Measurements from ENCODE around the gene STAP2.
"Not testable (repeated sequence)": the region's sequence is repeated elsewhere in the genome, so short reads cannot be mapped to it uniquely, and the experiment has no call there.

Gene STAP2

DNA sequence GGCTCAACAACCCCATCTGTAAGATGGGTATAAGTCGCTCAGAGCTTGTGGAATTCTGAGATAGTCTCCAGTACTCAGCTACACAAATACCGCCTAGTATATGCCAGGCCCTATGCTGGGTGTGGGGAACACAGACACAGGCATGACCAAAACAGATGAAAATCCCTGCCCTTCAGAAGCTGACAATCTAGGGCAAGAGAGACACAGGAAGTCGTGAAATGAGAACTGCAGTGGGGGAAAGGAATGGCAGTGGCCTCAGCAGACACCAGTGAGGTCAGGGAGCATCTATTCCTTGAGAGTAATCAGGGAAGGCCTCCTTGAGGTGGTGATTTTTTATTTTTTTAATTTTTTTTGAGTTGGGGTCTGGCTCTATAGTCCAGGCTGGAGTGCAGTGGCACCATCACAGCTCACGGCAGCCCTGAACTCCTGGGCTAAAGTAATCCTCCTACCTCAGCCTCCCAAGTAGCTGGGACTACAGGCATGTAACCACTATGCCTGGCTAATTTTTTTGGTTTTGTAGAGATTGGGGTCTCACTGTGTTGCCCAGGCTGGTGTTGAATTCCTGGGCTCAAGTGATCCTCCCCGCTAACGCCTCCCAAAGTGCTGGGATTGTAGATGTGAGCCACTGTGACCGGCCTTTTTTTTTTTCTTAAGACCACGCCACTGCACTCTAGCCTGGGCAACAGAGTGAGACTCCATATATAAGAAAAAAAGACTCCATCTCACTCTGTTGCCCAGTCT lies 39.6 kb downstream of the STAP2 start:
- DNase-seq (ENCODE audit: low read depth): no peak

DNA sequence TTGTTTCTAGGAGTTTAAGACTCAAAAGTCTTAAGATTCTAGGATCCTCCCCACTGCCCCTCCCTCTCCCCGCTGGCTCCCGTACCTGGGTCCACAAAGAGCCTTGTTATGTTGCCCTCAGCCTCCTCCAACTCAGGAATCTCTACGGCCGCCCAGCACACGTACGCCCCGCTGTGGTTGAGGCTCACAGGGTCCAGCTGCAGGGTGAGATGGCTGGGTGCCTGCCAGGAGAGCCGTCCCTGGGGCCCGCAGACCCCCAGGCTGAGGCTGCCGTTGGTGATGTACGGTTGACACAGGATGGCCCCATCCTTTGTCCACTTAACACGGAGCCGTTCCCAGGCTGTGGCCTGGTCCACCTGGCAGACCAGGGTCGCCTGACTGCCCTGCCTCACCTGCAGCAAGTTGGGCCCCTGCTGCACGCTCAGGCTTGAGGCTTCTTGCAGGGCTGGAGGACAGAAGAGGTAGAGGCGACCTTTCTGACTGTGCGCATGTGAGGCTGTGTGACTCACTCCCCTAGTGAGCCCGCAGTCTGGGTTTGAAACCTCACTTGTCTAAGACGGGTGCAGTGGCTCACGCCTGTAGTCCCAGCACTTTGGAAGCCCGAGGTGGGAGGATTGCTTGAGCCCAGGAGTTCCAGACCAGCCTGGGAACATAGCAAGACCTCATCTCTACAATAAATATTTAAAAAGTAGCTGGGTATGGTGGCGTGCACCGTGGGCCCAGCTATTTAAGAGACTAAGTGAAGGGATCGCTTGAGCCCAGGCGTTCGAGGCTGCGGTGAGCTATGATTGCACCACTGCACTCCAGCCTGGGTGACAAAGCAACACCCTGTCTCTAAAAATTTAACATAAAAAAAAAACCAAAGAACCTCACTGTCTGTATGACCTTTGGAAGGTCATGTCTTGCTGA lies 40.5 kb downstream of the STAP2 start:
- no peak for DNase-seq (ENCODE audit: low read depth)

DNA sequence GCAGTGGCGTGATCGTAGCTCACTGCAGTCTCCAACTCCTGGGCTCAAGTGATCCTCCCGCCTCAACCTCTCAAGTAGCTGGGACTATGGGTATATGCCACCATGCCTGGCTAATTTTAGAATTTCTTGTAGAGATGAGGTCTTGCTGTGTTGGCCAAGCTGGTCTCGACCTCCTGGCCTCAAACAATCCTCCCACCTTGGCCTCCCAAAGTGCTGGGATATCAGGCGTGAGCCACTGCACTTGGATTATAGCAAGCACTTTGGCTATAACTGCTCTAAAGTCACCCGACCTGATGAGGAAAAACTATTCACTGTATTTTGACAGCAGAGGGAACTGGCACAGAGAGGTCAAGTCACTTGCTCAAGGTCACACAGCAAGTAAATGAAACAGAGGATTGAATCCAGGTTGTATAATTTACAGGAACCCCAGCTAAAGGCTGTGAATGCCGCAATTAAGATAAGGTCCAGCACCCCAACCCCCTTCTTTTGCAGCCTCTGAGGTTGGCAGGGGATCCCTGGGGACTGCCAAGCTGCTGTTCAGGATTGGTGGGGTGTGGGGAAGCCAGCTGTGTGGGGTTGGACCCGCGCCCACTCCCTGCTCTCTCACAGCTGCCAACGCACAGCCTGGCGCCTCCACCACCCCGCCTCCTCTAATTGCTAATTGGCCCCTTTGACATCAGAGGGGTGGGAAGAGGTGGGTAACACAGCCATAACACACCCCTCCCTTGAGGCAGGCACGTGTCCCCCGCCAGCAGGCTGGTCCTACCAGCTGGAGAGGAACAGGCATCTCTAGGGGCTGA lies 42.5 kb downstream of the STAP2 start:
- no peak for DNase-seq (ENCODE audit: low read depth)

DNA sequence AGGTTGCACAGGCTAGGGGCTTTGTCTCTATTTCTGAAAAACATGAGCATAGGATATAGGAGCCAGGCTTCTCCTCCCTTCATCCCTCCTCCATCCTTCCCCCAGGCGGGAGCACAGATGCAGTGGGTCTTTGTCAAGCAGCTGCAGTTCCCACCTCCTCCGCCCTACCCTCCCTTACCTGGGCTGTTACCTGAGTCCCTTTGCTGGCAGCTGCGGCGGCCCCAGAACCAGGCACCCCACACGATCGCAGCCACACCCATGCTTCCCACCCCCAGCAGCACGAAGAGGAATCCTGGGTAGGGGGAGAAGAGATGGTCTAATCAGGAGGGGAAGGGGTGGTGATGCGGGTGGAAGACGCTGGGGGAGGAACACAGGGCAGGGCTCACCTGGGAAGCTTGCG lies 44.2 kb downstream of the STAP2 start:
- DNase-seq (ENCODE audit: low read depth): no peak

DNA sequence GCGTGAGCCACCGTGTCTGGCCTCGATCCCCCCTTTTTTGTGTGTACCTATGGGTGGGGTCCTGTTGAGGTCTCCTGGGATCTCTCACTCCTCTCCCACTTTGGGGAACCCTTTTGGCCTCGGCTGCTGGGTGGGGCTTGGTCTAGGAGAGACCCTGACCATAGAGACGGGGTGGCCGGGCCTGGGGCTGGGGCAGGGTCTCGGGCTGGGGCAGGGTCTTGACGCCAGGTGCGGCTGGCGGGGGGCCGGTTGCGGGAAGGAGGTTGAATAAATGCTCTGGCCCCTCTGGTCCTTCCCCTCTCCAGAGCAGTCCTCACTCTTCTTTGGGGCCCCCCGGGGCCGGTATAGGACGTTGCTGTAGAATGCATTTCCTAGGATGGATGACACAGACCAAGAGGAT lies 46.1 kb downstream of the STAP2 start:
- no peak for DNase-seq (ENCODE audit: low read depth)

DNA sequence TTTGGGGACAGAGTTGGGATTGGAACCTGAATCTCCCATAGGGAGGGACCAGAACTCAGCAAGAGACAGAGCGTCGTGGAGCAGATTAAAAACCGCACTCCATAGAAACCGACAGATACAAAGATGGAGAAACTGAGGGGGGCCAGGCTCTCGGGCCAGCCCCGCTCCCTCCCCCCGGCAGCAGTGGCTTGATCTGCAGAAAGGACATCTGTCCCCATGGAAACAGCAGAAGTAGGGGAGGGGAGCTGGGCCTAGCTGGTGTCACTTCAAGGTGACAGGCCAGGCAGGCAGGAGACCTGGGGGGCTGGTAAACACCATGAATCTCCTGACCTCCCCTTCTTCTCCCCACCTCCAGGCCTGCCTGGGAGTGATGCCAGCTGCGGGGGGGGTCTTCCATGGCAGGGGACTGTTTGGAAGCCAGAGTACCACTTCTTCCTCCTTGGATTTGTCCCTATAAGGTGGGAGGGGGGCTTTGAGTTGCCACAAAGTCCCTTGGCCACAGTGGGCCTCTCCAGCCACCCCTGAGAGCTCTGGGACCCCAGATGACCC lies 47.4 kb downstream of the STAP2 start:
- no peak for DNase-seq (ENCODE audit: low read depth)

DNA sequence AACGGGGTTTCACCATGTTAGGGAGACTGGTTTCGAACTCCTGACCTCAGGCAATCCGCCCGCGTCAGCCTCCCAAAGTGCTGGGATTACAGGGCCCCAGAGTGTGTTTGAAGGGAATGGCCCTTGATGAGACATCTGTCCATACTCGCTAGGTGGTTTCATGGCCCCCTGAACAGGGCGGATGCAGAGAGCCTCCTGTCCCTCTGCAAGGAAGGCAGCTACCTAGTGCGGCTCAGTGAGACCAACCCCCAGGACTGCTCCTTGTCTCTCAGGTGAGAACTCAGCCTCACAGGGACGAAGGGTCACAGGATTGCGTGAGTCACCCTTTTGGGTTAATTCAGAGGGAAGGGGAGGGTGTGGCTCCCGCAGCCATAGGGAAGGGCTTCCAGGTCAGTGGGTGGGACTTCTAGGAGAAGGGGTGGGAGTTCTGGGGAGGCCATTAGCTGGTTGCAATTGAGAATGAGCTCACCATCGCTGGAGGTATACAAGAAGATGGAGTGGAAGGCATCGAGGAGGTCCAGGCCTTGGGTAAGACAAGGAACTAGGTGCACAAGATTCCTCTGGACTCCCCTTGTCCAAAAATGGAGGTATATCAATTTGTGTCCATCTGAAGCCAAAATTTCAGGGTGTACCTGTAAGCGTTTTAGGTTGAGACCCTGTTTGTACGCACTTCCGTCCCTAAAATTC lies 50.4 kb downstream of the STAP2 start:
- no peak for DNase-seq (ENCODE audit: low read depth)

DNA sequence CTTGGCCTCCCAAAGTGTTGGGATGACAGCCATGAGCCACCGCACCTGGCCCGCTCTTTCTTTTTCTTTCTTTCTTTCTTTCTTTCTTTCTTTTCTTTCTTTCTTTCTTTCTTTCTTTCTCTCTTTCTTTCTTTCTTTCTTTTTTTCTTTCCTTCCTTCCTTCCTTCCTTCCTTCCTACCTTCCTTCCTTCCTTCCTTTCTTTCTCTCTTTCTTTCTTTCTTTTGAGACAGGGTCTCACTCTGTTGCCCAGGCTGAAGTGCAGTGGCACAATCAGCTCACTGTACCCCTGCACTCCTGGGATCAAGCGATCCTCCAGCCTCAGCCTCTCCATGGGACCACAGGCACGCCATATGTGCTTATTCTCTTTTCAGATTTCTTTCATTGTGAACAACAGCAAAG lies 52.5 kb downstream of the STAP2 start:
- DNase-seq (ENCODE audit: low read depth): not testable (repeated sequence)

DNA sequence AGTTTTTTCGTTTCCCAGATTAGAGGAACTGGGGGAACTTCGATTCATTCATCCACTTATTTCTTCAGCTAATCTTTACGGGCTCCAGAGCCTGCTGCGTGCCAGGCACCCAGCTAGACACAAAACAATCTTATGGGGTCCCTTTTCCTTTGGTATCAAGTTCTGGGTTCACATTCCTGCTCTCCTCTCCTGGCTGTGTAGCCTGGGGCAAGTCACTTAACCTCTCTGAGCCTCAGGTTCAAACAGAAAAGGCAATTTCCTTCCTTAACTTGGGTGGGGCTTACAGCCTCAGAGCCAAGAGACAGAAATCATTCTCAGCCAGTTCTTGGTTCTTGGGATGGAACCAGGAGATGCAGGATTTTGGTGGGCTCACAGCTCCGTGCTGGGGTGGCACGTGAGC lies 53.7 kb downstream of the STAP2 start:
- DNase-seq (ENCODE audit: low read depth): no peak

DNA sequence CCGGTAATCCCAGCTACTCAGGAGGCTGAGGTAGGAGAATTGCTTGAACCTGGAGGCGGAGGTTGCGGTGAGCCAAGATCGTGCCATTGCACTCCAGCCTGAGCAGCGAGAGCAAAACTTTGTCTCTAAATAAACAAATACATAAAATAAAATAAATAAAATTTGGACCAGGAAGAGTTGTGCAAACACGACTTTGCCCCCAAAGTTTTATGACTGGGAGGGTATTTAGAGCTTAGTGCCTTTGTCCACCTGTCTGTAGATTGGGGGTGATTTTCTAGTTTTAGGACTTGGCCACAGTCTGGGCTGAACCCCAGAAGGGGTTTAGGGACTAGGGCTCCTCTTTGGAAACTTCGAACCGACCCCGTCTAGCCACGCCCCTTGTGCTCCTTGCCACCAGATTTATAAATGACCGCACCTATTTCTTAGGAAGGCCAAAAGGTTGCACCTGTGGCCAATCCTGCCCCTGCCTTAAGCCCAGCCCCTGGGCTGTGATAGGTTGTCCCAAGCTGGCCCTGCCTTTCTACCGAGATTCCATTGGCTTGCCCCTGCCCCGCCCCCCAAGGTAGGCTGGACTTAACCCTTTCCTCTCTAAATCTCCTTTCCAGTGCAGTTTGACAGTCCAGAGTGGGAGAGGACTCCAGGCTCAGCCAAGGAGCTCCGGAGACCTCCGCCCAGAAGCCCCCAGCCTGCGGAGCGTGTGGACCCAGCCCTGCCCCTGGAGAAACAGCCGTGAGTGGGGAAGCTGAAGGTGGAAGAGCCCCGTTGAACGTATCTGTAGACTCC lies 54.3 kb downstream of the STAP2 start:
- DNase-seq (ENCODE audit: low read depth): no peak

DNA sequence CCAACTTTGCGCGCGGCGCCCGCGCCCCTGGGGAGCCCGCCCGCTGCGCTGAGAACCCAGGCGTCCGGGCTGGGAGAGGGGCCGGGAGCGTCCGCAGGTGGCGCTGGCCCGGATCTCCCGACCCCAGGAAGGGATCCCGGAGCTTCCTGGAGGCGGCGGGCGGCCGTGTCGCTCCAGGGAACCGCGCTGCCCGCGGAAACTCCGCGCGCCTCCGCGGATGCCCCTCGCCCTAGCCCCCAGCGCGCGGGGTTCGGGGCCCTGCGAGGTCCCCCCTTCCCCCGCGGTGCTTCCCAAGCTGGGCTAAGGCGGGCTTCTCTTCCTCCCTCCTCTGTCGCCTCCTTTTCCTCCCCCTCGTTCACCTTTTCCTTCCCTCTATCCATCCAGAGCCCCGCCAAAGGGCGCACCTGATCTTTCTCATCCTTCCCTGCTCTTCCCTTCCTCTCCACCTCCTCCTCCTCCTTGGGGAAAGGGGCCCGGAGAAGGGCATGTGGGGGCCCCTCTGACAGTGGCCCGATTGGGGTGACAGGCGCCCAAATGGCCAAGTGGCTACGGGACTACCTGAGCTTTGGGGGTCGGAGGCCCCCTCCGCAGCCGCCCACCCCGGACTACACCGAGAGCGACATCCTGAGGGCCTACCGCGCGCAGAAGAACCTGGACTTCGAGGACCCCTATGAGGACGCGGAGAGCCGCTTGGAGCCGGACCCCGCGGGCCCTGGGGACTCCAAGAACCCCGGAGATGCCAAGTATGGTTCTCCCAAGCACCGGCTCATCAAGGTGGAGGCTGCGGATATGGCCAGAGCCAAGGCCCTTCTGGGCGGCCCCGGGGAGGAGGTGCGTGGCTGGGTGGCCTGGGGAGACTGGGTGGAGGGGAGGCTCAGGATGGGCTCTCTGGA lies 58.9 kb downstream of the STAP2 start:
- no peak for DNase-seq (ENCODE audit: low read depth)

DNA sequence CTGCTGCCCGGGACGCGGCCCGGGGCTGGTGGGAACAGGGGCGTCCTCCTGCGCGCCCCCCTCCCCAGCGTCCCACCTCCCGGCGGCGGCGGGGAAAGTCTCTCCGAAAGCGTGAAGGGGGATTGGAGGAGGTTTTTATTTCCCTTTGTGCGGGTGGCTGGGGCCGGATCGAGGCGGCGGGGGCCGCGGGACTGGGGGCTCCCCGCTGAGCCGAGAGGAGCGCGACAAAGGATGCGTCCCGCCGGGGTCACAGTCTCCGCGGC lies 59.4 kb downstream of the STAP2 start:
- DNase-seq (ENCODE audit: low read depth): no peak

DNA sequence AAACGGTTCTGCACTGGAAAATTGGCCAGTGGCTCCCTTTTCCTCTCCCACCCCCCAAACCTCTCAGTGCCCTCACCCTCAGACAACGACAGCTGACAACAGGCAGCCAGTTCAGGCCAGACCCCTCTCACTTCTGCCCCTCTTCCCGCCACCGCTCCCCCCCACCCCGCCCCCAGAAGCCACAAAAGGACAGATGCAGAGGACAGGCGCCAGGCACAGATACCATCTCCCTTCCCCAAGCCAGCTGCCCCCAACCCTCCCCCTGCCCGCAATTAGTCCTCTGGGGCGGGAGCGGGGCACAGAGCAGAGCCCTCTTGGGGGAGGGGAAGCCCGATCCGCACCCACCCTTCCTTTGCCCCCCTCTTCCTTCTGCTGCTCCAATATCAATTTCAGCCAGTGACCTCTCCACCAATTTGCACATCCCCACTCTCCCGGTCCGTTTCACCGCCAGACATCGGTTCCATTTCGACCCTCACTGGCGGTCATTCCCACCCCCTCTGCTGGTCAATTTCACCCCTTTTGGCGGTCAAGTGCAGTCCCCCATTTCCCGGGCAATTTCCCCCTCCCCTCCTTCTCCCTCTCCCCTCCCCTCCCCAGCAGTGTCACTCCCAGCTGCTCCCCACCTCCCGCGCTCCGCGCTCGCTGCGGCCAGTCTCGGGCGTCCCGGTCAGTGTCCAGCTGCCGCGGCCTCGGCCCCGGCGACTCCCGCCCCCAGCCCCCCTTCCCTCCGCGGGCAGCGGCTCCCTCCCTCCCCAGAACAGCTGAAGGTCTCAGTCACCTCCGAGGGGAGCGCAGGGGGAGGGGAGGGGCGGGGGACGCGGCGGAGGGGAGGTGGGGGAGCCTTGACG lies 60.0 kb downstream of the STAP2 start, which contains the start of gene SHD:
Gene SHD, plus strand, starts transcription at position 848 of the 848 bp plus-strand sequence. CDS start 798 bp downstream, outside the sequence.
- no peak for DNase-seq (ENCODE audit: low read depth)

DNA sequence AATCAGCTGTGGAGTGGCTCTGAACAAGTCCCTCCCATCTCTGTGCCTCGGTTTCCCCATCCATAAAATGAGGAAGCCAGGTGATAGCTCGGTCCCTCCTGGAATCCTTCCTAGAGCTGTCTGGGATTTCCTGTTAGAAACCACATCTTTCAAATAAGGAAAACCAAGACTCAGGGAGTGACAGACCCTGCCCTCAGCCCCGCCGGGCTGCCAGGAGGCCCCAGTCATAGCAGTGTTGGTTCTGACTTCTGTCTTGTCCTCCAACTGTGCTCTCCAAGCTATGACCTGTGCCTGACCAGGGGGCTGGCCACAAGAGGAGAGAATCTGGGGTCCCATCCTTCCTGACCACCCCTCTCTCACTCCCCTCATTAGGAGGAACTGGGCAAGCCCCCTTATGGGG lies 60.6 kb downstream of the STAP2 start:
- no peak for DNase-seq (ENCODE audit: low read depth)

DNA sequence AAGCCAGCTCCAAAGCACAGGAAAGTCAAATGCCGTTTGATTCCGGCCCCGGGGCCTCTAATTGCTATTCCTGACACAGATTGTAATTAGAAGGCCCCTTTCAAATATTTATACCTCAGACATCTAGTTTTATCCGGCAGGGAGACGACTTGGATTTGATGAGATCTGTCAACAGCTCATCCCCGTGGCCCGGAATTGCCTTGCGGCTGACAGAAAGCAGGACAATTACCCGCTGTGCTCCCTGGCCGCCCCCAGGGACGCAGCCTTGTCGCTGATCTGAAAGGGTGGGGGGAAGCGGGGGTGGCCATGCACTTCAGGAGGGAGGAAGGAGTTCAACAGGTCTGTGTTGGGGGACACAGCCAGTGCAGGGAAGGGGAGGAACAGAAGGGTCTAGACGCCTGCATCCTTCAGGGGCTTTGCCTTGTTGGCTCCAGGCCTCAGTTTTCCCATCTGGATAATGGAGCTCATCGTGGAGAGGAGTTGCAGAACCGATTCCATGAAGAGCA lies 61.4 kb downstream of the STAP2 start:
- DNase-seq (ENCODE audit: low read depth): no peak

DNA sequence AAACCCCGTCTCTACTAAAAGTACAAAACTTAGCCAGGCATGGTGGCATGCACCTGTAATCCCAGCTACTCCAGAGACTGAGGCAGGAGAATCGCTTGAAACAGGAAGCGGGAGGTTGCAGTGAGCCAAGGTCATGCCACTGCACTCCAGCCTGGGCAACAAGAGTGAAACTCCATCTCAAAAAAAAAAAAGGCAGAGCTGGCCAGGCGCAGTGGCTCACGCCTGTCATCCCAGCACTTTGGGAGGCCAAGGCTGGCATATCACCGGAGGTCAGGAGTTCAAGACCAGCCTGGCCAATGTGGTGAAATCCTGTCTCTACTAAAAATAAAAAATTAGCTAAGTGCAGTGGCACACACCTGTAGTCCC lies 64.3 kb downstream of the STAP2 start:
- not testable (repeated sequence) for DNase-seq (ENCODE audit: low read depth)
